Measurements from ENCODE around the gene TMEM127. TPM values are rescaled to one million over a fixed set of nuclear protein-coding genes. Genes with fewer than 3 reads are reported as not detected.
"Not testable (repeated sequence)": the region's sequence is repeated elsewhere in the genome, so short reads cannot be mapped to it uniquely, and the experiment has no call there.

The TMEM127 gene
- total RNA-seq, 1 experiment from 2014 or later = 25.5 TPM

DNA sequence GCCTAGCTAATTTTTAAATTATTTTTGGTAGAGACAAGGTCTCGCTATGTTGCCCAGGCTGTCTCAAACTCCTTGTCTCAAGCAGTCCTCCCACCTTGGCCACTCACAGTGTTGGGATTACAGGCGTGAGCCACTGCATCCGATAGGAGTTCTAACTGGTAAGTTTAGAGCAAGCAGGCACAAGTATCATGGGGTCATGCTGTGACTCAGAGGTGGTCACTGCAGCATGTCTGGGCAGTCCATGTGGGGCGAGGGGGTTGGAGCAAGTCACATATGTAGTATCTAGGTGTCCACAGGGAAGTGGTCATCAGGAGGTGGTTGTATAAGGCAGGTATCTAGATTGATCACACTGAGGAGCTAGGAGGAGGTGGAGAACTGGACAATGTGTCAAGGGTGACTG lies 34.5 kb downstream of the TMEM127 start:
- intact Hi-C loops (cut with micrococcal nuclease; ENCODE audit: unreplicated experiment) = no loop called here
- CTCF ChIA-PET = no interaction called here
- DNase-seq (ENCODE audit: low spot score) = no peak
- Histone ChIP-seq H3K27me3 (replicated peaks; ENCODE audit: insufficient read depth, low read depth, low read length, poor library complexity) (no peaks in the 10 kb centered on the region), H3K4me3 (ENCODE audit: low read depth, low read length, poor library complexity, severe bottlenecking) (no peak overlapping the region), H3K27ac (ENCODE audit: low read depth, low read length, poor library complexity, severe bottlenecking) (no peak overlapping the region), H3K9me3 (ENCODE audit: low read depth, low read length, poor library complexity, severe bottlenecking) (no peaks in the 10 kb centered on the region), H3K36me3 (ENCODE audit: insufficient read depth, low read length, poor library complexity, severe bottlenecking) (no peaks in the 10 kb centered on the region), H3K4me1 (ENCODE audit: insufficient read depth, low read length, poor library complexity, severe bottlenecking) (no peaks in the 10 kb centered on the region)
- no peak for TF ChIP-seq EZH2 (IDR thresholded peaks at IDR 0.05; ENCODE audit: borderline replicate concordance, low read depth, low read length, poor library complexity, severe bottlenecking)
- TF ChIP-seq, protein P1, sequence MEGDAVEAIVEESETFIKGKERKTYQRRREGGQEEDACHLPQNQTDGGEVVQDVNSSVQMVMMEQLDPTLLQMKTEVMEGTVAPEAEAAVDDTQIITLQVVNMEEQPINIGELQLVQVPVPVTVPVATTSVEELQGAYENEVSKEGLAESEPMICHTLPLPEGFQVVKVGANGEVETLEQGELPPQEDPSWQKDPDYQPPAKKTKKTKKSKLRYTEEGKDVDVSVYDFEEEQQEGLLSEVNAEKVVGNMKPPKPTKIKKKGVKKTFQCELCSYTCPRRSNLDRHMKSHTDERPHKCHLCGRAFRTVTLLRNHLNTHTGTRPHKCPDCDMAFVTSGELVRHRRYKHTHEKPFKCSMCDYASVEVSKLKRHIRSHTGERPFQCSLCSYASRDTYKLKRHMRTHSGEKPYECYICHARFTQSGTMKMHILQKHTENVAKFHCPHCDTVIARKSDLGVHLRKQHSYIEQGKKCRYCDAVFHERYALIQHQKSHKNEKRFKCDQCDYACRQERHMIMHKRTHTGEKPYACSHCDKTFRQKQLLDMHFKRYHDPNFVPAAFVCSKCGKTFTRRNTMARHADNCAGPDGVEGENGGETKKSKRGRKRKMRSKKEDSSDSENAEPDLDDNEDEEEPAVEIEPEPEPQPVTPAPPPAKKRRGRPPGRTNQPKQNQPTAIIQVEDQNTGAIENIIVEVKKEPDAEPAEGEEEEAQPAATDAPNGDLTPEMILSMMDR (conservative IDR thresholded peaks at IDR 0.05; ENCODE audit: low read depth, low read length) = no peak
- no TSS peak for BruUV-seq (replicated peaks)
- POLR2A ChIA-PET (ENCODE audit: low non-redundant PET) = no interaction called here

DNA sequence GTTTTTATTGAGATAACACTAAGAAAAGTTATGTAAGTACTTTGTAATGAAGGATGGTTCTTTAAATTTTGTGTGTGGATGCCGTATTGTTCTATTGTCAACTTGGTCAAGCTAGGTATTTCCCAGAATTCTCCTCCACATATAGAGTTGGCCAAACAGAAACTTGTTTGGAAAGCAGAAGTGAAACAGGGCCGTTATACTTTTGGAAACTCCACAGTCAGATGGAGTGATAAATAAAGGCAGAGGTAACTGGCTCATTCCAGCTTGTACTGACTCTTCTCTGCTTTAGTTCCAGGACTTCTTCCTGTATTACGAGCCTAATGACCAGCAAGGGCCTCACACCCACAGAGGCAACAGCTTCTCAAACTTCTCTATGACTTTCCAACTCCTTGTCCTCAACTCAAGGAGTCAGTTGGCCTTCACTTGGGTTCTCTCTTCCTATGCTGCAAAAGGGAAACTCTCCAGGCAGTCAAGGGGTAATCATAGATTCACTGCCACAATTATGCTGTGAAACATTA lies 40.7 kb downstream of the TMEM127 start:
- Histone ChIP-seq H3K36me3 (ENCODE audit: insufficient read depth, low read length, poor library complexity, severe bottlenecking) (no peaks in the 10 kb centered on the region), H3K27me3 (replicated peaks; ENCODE audit: insufficient read depth, low read depth, low read length, poor library complexity) (no peaks in the 10 kb centered on the region), H3K4me3 (ENCODE audit: low read depth, low read length, poor library complexity, severe bottlenecking) (no peak overlapping the region), H3K9me3 (ENCODE audit: low read depth, low read length, poor library complexity, severe bottlenecking) (no peaks in the 10 kb centered on the region), H3K27ac (ENCODE audit: low read depth, low read length, poor library complexity, severe bottlenecking) (no peak overlapping the region), H3K4me1 (ENCODE audit: insufficient read depth, low read length, poor library complexity, severe bottlenecking) (no peaks in the 10 kb centered on the region)
- DNase-seq (ENCODE audit: low spot score) = no peak
- TF ChIP-seq EZH2 (IDR thresholded peaks at IDR 0.05; ENCODE audit: borderline replicate concordance, low read depth, low read length, poor library complexity, severe bottlenecking) = no peak
- TF ChIP-seq, protein P1 (conservative IDR thresholded peaks at IDR 0.05; ENCODE audit: low read depth, low read length) = no peak
- intact Hi-C loops (cut with micrococcal nuclease; ENCODE audit: unreplicated experiment) = no loop called here
- ChIA-PET CTCF (no interaction called here), POLR2A (ENCODE audit: low non-redundant PET) (no interaction called here)
- no TSS peak for BruUV-seq (replicated peaks)

DNA sequence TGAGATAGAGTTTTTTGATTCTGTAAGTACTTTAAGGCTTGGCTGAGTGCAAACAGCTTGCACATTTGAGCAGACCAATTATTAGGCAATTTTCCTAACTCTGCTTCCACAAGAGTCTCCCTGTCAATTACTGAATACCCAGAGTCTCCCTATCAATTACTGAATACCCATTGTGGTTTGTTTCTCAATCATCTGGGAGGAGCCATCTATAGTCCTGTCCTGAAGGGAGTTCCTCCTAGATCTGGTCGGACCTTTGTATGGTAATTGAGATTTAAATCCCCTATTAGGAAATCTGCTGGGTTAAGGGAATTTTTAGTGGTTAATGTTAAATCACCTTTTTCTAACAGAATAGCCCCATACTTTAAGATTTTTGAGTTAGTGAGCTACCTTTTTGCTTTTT lies 44.7 kb downstream of the TMEM127 start:
- H3K27me3 ChIP-seq (replicated peaks; ENCODE audit: insufficient read depth, low read depth, low read length, poor library complexity); H3K36me3 ChIP-seq (ENCODE audit: insufficient read depth, low read length, poor library complexity, severe bottlenecking); BruUV-seq (replicated peaks); DNase-seq (ENCODE audit: low spot score); H3K27ac ChIP-seq (ENCODE audit: low read depth, low read length, poor library complexity, severe bottlenecking); H3K9me3 ChIP-seq (ENCODE audit: low read depth, low read length, poor library complexity, severe bottlenecking); H3K4me3 ChIP-seq (ENCODE audit: low read depth, low read length, poor library complexity, severe bottlenecking); CTCF ChIA-PET; intact Hi-C loops (cut with micrococcal nuclease; ENCODE audit: unreplicated experiment); H3K4me1 ChIP-seq (ENCODE audit: insufficient read depth, low read length, poor library complexity, severe bottlenecking); POLR2A ChIA-PET (ENCODE audit: low non-redundant PET): not testable (repeated sequence)

DNA sequence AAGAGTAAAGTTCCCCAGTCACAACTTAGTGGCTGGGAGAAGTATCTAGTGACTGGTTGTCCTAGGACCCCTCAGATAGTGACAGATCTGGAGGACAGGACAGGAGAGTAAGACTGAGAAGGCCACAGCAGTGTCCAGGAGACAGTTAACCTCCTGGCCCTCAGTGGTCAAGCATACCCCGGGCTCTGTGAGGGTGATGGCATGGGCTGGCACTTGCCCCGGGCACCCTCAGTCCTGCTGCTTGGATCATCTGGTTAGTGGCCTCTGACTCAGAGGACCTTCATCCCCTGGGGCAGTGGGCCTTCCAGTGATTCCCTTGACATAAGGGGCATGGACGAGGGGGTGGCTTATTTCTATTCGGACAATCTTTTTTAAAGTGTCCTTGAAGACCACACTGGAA lies 45.8 kb downstream of the TMEM127 start:
- DNase-seq (ENCODE audit: low spot score); H3K27ac ChIP-seq (ENCODE audit: low read depth, low read length, poor library complexity, severe bottlenecking); BruUV-seq (replicated peaks); CTCF ChIA-PET; H3K4me3 ChIP-seq (ENCODE audit: low read depth, low read length, poor library complexity, severe bottlenecking); H3K36me3 ChIP-seq (ENCODE audit: insufficient read depth, low read length, poor library complexity, severe bottlenecking); H3K9me3 ChIP-seq (ENCODE audit: low read depth, low read length, poor library complexity, severe bottlenecking); H3K4me1 ChIP-seq (ENCODE audit: insufficient read depth, low read length, poor library complexity, severe bottlenecking); H3K27me3 ChIP-seq (replicated peaks; ENCODE audit: insufficient read depth, low read depth, low read length, poor library complexity); POLR2A ChIA-PET (ENCODE audit: low non-redundant PET): not testable (repeated sequence)
- intact Hi-C loops (cut with micrococcal nuclease; ENCODE audit: unreplicated experiment) = loop anchor here (5.0 kb wide), 1 partner anchor 42 kb away; no protein-coding TSS in a partner anchor
